Fibroblast of pulmonary artery (primary cell): ENCODE measurements around the gene LEMD2.

Experiments
- DNase-seq: peaks from one replicate; pipeline ENCODE4 v3.0.0-alpha.2; 2010; ENCODE audit warnings: low read depth
- H3K4me3 ChIP-seq: replicated peaks from 2 replicates; pipeline ENCODE4 v1.5.1; 2011; ENCODE audit warnings: low read depth, mild to moderate bottlenecking, control low read depth, low read length, moderate library complexity
- CTCF ChIP-seq: IDR thresholded peaks from 2 replicates; pipeline ENCODE4 v1.5.1; 2011; ENCODE audit warnings: mild to moderate bottlenecking, control low read depth, low read length, inconsistent platforms; ENCODE audit errors: missing control alignments

The LEMD2 gene

GRCh38 chr6:33817489-33817888 lies 28.6 kb upstream of the LEMD2 start:
- no peak overlapping the region for H3K4me3 ChIP-seq
- no peak for TF ChIP-seq CTCF
- no peak for DNase-seq

GRCh38 chr6:33816911-33817310 lies 28.0 kb upstream of the LEMD2 start:
- no peak for DNase-seq
- no peak overlapping the region for H3K4me3 ChIP-seq
- TF ChIP-seq CTCF, result no peak

- DNase-seq, result peak; percentile 21
- no peak for TF ChIP-seq CTCF
- H3K4me3 ChIP-seq, result no peak overlapping the region
Measured at GRCh38 chr6:33815854-33816253, 26.9 kb upstream of the LEMD2 start.

DNA sequence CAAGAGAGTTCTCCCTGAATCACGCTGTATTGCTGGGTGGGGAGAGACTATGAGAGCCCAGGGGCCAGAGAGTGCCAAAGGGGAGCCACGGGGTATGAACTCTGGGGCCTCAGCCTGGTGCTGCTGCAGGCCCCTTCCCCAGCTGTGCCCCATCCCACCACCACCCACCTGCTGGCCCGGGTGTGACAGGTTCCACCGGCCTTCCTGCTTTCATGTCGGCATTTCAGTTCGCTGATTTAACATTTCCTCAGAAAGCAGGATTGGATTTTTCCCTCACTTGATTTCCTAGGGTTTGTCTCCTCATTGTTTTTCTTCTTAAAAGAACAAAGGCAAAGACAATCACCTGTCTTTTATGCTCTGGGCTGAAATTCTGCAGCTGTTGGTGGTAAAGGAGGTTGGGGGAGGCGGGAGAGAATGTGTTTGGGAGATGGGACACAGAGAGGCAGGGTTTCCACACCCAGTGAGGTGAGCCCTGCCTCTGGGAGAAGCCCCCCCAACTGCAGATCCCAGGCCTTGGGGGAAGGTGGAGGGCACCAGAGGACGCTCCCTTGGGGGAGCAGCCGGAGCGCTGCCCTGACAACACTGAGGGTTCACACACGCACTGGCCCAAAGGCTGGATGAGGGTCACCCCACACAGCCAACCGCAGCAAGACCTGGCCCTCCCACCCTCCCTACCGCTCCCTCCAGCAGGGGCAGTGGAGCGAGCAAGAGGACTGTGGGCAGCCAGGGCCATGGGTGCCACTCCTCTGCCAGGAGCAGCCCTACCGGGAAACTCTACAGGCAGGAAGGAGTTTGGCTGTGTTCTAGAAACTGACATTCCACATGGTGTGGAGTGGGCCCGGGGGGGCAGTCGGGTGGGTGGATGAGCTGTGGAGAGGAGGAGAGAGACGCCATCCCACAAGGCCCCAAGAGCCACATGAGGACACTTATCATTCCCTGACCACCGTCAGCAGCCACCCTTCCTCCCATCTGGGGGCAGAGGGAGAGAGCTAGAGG lies 25.4 kb upstream of the LEMD2 start:
- TF ChIP-seq CTCF, result no peak
- no peak for DNase-seq
- no peak overlapping the region for H3K4me3 ChIP-seq

GRCh38 chr6:33813246-33813904 lies 24.4 kb upstream of the LEMD2 start:
- no peak overlapping the region for H3K4me3 ChIP-seq
- TF ChIP-seq CTCF, result no peak

GRCh38 chr6:33812669-33813068 lies 23.7 kb upstream of the LEMD2 start:
- DNase-seq, result peak; percentile 69

More at GRCh38 chr6:33813246-33813904, 24.4 kb upstream of the LEMD2 start:
- no peak for DNase-seq

More at GRCh38 chr6:33812669-33813068, 23.7 kb upstream of the LEMD2 start:
- TF ChIP-seq CTCF, result peak; percentile 51
- no peak overlapping the region for H3K4me3 ChIP-seq
